Measurements from ENCODE around the gene AKAP6. TPM values are rescaled to one million over a fixed set of nuclear protein-coding genes. Genes with fewer than 3 reads are reported as not detected.
"Not testable (repeated sequence)": the region's sequence is repeated elsewhere in the genome, so short reads cannot be mapped to it uniquely, and the experiment has no call there.

The AKAP6 gene
- total RNA-seq, 1 donor from 2014 or later: 8.5 TPM

GRCh38 chr14:32774214-32774613 lies 445.1 kb downstream of the AKAP6 start:
- Mint-ChIP-seq H3K4me1 (peaks cover 3% of the 10 kb centered on the region), H3K9me3 (no peaks in the 10 kb centered on the region), H3K36me3 (no peaks in the 10 kb centered on the region), H3K27ac (no peak overlapping the region), H3K4me3 (no peak overlapping the region), H3K27me3 (ENCODE audit: low read depth) (no peaks in the 10 kb centered on the region)
- no peak for DNase-seq (ENCODE audit: low spot score in 2 of 2, unreplicated experiment in 2 of 2)
- TF ChIP-seq CTCF (IDR thresholded peaks at IDR 0.05; ENCODE audit: unreplicated experiment): no peak

GRCh38 chr14:32779840-32780239 lies 450.7 kb downstream of the AKAP6 start:
- no peaks in the 10 kb centered on the region for H3K9me3 Mint-ChIP-seq
- no peak overlapping the region for H3K27ac Mint-ChIP-seq
- no peaks in the 10 kb centered on the region for H3K36me3 Mint-ChIP-seq
- H3K4me1 Mint-ChIP-seq: peaks cover 8% of the 10 kb centered on the region
- TF ChIP-seq CTCF (IDR thresholded peaks at IDR 0.05; ENCODE audit: unreplicated experiment): no peak
- H3K27me3 Mint-ChIP-seq (ENCODE audit: low read depth): no peaks in the 10 kb centered on the region
- H3K4me3 Mint-ChIP-seq: no peak overlapping the region
- no peak for DNase-seq (ENCODE audit: low spot score in 2 of 2, unreplicated experiment in 2 of 2)

GRCh38 chr14:32784405-32784804 lies 455.3 kb downstream of the AKAP6 start:
- Mint-ChIP-seq H3K27ac (peak overlapping the region; percentile 12), H3K4me1 (peaks cover 11% of the 10 kb centered on the region), H3K9me3 (no peaks in the 10 kb centered on the region), H3K27me3 (ENCODE audit: low read depth) (no peaks in the 10 kb centered on the region), H3K36me3 (no peaks in the 10 kb centered on the region), H3K4me3 (no peak overlapping the region)
- no peak for TF ChIP-seq CTCF (IDR thresholded peaks at IDR 0.05; ENCODE audit: unreplicated experiment)
- no peak for DNase-seq (ENCODE audit: low spot score in 2 of 2, unreplicated experiment in 2 of 2)

GRCh38 chr14:32785585-32785984 lies 456.5 kb downstream of the AKAP6 start:
- no peak overlapping the region for H3K4me3 Mint-ChIP-seq
- no peak for DNase-seq (ENCODE audit: low spot score in 2 of 2, unreplicated experiment in 2 of 2)
- no peaks in the 10 kb centered on the region for H3K36me3 Mint-ChIP-seq
- TF ChIP-seq CTCF (IDR thresholded peaks at IDR 0.05; ENCODE audit: unreplicated experiment): no peak
- H3K27me3 Mint-ChIP-seq (ENCODE audit: low read depth): no peaks in the 10 kb centered on the region
- peaks cover 11% of the 10 kb centered on the region for H3K4me1 Mint-ChIP-seq
- H3K27ac Mint-ChIP-seq: no peak overlapping the region
- peaks cover 6% of the 10 kb centered on the region for H3K9me3 Mint-ChIP-seq

GRCh38 chr14:32786886-32787285 lies 457.8 kb downstream of the AKAP6 start:
- Mint-ChIP-seq H3K36me3 (no peaks in the 10 kb centered on the region), H3K4me1 (peaks cover 11% of the 10 kb centered on the region), H3K27ac (no peak overlapping the region), H3K4me3 (no peak overlapping the region), H3K9me3 (peaks cover 13% of the 10 kb centered on the region), H3K27me3 (ENCODE audit: low read depth) (no peaks in the 10 kb centered on the region)
- TF ChIP-seq CTCF (IDR thresholded peaks at IDR 0.05; ENCODE audit: unreplicated experiment): no peak
- DNase-seq (ENCODE audit: low spot score in 2 of 2, unreplicated experiment in 2 of 2): no peak

- H3K9me3 Mint-ChIP-seq: peaks cover 67% of the 10 kb centered on the region
- not testable (repeated sequence) for H3K4me3 Mint-ChIP-seq; H3K27ac Mint-ChIP-seq; H3K36me3 Mint-ChIP-seq; H3K4me1 Mint-ChIP-seq; DNase-seq (ENCODE audit: low spot score in 2 of 2, unreplicated experiment in 2 of 2); H3K27me3 Mint-ChIP-seq (ENCODE audit: low read depth)
Measured at GRCh38 chr14:32793033-32793432, 463.9 kb downstream of the AKAP6 start.

Data from mesothelial cell of epicardium (in vitro differentiated cells).